GM19438 (cell line): ENCODE data around the gene EXOC6B.

Experiments used
- ATAC-seq: cut with Tn5 transposase; IDR thresholded peaks from one replicate; pipeline ENCODE4 v1.9.1; 2021; ENCODE audit warnings: low read depth; ENCODE audit not compliant: unreplicated experiment

EXOC6B gene

GRCh38 chr2:72793798-72794440 is 31.9 kb downstream of the EXOC6B start:
- no peak for ATAC-seq

GRCh38 chr2:72789241-72789640 is 36.6 kb downstream of the EXOC6B start:
- ATAC-seq, result no peak

- no peak for ATAC-seq
Measured at GRCh38 chr2:72788756-72789155, 37.1 kb downstream of the EXOC6B start.

- ATAC-seq, result no peak
Measured at GRCh38 chr2:72785517-72785916, 40.3 kb downstream of the EXOC6B start.

- ATAC-seq, result no peak
Measured at GRCh38 chr2:72782520-72782919, 43.3 kb downstream of the EXOC6B start.

- no peak for ATAC-seq
Measured at GRCh38 chr2:72781480-72781879, 44.4 kb downstream of the EXOC6B start.

- ATAC-seq, result no peak
Measured at GRCh38 chr2:72780477-72780876, 45.4 kb downstream of the EXOC6B start.

GRCh38 chr2:72779495-72779894 is 46.3 kb downstream of the EXOC6B start:
- no peak for ATAC-seq

- no peak for ATAC-seq
Measured at GRCh38 chr2:72778410-72778809, 47.4 kb downstream of the EXOC6B start.

GRCh38 chr2:72770879-72771461 is 54.9 kb downstream of the EXOC6B start:
- no peak for ATAC-seq

GRCh38 chr2:72765997-72766609 is 59.7 kb downstream of the EXOC6B start:
- ATAC-seq, result no peak

- no peak for ATAC-seq
Measured at GRCh38 chr2:72762276-72762675, 63.6 kb downstream of the EXOC6B start.

GRCh38 chr2:72759755-72760154 is 66.1 kb downstream of the EXOC6B start:
- ATAC-seq, result no peak

- ATAC-seq, result no peak
Measured at GRCh38 chr2:72757177-72757775, 68.6 kb downstream of the EXOC6B start.

GRCh38 chr2:72755647-72756423 is 70.0 kb downstream of the EXOC6B start:
- ATAC-seq, result no peak

- no peak for ATAC-seq
Measured at GRCh38 chr2:72754628-72755320, 71.1 kb downstream of the EXOC6B start.

- ATAC-seq, result no peak
Measured at GRCh38 chr2:72750977-72751639, 74.7 kb downstream of the EXOC6B start.

- ATAC-seq, result no peak
Measured at GRCh38 chr2:72750466-72750865, 75.4 kb downstream of the EXOC6B start.

GRCh38 chr2:72747344-72747743 is 78.5 kb downstream of the EXOC6B start:
- ATAC-seq, result no peak
